Spleen (tissue), 7 donors: ENCODE data around the gene WDR70.

Experiments
- CTCF ChIP-seq, 11 experiments: fragments of 200-600 bp in 7 of 11; fragments of 450-650 bp in 4 of 11; sonication (generic) in 4 of 11; IDR thresholded peaks in 8 of 11; conservative IDR thresholded peaks in 3 of 11; 1 replicate in 7 of 11; 2 replicates in 4 of 11; pipeline versions ENCODE4 v1.4.0 to v1.8.0; 2016 to 2021; ENCODE audit warnings: antibody characterized with exemption in 11 of 11, inconsistent platforms in 4 of 11, mild to moderate bottlenecking in 1 of 11
- POLR2A ChIP-seq, 3 donors: fragments of 450-650 bp; IDR thresholded peaks; one replicate each; pipeline ENCODE4 v1.5.1; 2017; ENCODE audit warnings: antibody characterized with exemption in 3 of 3, mild to moderate bottlenecking in 1 of 3
- donor health status: DM: no; HTN: no; CAD: no; lungs with moderate emphysema.
- donor health status: DM: no; HTN: no; CAD: no.
- donor health status: DM: no; HTN: no; CAD: no.

- TF ChIP-seq POLR2A (IDR thresholded peaks at IDR 0.05) (no peak), CTCF (IDR thresholded peaks at IDR 0.05 in 8 of 11, conservative IDR thresholded peaks at IDR 0.05 in 3 of 11) (no peak)
Observed at GRCh38 chr5:37751227-37751626, 372.1 kb downstream of the WDR70 start.
